Testis (tissue), 3 donors: ENCODE measurements around the gene PITPNM3. TPM values are rescaled to one million over a fixed set of nuclear protein-coding genes. Genes with fewer than 3 reads are reported as not detected.

Source experiments
- DNase-seq: peaks from one replicate; pipeline ENCODE4 v3.0.0-alpha.2; 2019
- H3K27ac ChIP-seq, 2 donors: fragments of 200-600 bp; sonication (generic); one replicate each; pipeline ENCODE4 v1.5.1; 2019
- H3K27me3 ChIP-seq: fragments of 200-600 bp; sonication (generic); one replicate; pipeline ENCODE4 v1.5.1; 2019
- H3K36me3 ChIP-seq: fragments of 200-600 bp; sonication (generic); one replicate; pipeline ENCODE4 v1.5.1; 2017; ENCODE audit warnings: low read depth; ENCODE audit errors: missing control alignments
- H3K4me1 ChIP-seq: fragments of 200-600 bp; sonication (generic); one replicate; pipeline ENCODE4 v1.5.1; 2019
- H3K4me3 ChIP-seq, 2 donors: fragments of 200-600 bp; sonication (generic); one replicate each; pipeline ENCODE4 v1.5.1; 2017 to 2019
- H3K9me3 ChIP-seq: fragments of 200-600 bp; sonication (generic); one replicate; pipeline ENCODE4 v1.5.1; 2017
- CTCF ChIP-seq, 3 experiments: fragments of 450-650 bp in 2 of 3; fragments of 200-600 bp in 1 of 3; sonication (generic) in 1 of 3; IDR thresholded peaks; one replicate each; pipeline ENCODE4 v1.5.1; 2016 to 2019; ENCODE audit warnings: antibody characterized with exemption in 3 of 3, mild to moderate bottlenecking in 2 of 3, moderate library complexity in 1 of 3
- POLR2A ChIP-seq: fragments of 450-650 bp; IDR thresholded peaks from one replicate; pipeline ENCODE4 v1.6.1; 2017; ENCODE audit warnings: antibody characterized with exemption, mild to moderate bottlenecking, moderate library complexity
- WGBS, 2 donors: methylation state at CpG; one replicate each; pipeline ENCODE4 v1.1.5; 2018; 5-methylcytosine and 5-hydroxymethylcytosine counted together
- intact Hi-C: fragments of 100-400 bp; cut with DNase I; formaldehyde crosslinking; loops from one replicate; pipeline ENCODE4 v1.15.1; 2023; ENCODE audit warnings: low total_unique reads
- polyA plus RNA-seq: library from polyadenylated mRNA; stranded (reverse); fragments of 350-450 nt; fragmentation: Illumina TruSeq; extraction: RNeasy Lipid Tissue Mini Kit (QIAGEN cat#74804); gene quantifications from one replicate; pipeline ENCODE4 v1.2.3, GENCODE V29; 2014; ENCODE audit warnings: low read depth, low replicate concordance; ENCODE audit not compliant: insufficient read depth
- total RNA-seq, 2 donors: library from RNA; depleted of rRNA; stranded (reverse); fragments of >200 nt; gene quantifications; one replicate each; pipeline ENCODE4 v1.2.3, GENCODE V29; 2016

Gene PITPNM3
- total and polyA plus RNA-seq, 3 donors from 2014 or later, result 6.3 to 7.3 (median 6.7) TPM

DNA sequence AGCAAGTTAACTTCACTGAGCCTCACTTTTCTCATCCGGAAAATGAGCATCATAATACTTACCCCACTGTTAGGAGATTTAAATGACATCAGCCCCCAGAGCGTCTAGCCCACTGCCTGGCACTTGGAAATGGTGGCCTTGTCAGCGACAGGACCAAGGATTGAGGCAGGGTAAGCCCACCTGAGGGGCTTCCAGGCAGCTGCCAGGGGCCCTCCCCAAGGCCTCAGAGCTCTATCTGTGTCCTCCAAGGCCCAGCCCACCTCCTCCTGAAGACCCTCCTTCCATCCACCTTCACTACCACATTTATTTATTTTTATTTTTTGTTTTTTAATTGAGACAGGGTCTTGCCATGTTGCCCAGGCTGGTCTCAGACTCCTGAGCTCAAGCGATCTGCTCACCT lies 13.8 kb downstream of the PITPNM3 start:
- Histone ChIP-seq H3K27me3 (no peaks in the 10 kb centered on the region), H3K9me3 (no peaks in the 10 kb centered on the region), H3K4me1 (no peaks in the 10 kb centered on the region), H3K27ac (no peak overlapping the region), H3K4me3 (no peak overlapping the region), H3K36me3 (no peaks in the 10 kb centered on the region)
- TF ChIP-seq CTCF (IDR thresholded peaks at IDR 0.05) (no peak), POLR2A (no peak)
- WGBS, 2 donors, result 92 to 95% methylated on average over 4 of the region's 4 CpGs
- intact Hi-C loops, result no loop called here
- no peak for DNase-seq

DNA sequence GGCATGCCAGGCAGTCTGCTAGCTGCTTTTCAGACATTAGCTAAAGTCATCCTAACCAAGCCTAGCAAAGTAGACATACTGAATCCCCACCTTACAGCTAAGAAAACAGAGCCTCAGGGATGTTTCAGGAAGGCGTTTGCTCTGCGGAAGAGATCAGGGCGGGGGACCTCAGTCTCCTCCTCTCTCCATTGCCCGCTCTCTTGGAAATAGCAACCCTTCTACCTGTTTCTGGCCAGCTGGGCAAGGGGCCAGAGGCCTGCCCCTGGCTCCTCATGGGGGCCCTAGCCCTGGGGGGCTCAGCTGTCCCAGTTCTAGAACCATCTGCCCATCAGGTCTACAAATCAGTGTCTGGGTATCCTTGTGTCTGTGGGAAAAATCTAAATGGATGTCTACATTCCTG lies 14.5 kb downstream of the PITPNM3 start:
- 90 to 96% methylated on average over 4 of the region's 4 CpGs for WGBS, 2 donors
- Histone ChIP-seq H3K4me3 (no peak overlapping the region), H3K27ac (no peak overlapping the region), H3K9me3 (no peaks in the 10 kb centered on the region), H3K27me3 (no peaks in the 10 kb centered on the region), H3K4me1 (no peaks in the 10 kb centered on the region), H3K36me3 (no peaks in the 10 kb centered on the region)
- intact Hi-C loops, result no loop called here
- DNase-seq, result no peak
- TF ChIP-seq POLR2A (no peak), CTCF (IDR thresholded peaks at IDR 0.05) (no peak)

DNA sequence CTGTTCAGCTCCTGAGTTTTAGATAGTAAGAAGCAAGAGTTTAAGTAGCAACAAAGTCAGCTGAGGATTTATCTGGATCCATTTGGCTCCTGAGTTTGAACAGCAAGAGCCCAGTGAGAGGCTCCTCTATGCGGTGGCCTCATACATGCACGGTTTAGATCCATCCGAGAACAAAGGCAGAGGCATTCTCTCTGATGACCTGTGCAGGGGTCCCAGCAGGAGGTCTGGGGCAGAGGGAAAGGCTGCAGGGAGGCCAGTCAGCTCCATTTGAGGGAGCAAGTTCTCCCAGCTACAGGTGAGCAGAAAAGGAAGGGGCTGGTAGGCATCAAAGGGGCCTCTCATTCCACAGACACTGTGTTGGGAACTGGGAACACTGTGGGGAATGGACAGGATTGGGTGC lies 16.5 kb downstream of the PITPNM3 start:
- WGBS, 2 donors, result 81 to 97% methylated on average over 3 of the region's 3 CpGs
- TF ChIP-seq CTCF (IDR thresholded peaks at IDR 0.05), result no peak
- TF ChIP-seq POLR2A, result no peak
- no peak for DNase-seq
- H3K27me3 ChIP-seq, result no peaks in the 10 kb centered on the region
- no peaks in the 10 kb centered on the region for H3K4me1 ChIP-seq
- no peak overlapping the region for H3K4me3 ChIP-seq
- no peaks in the 10 kb centered on the region for H3K9me3 ChIP-seq
- no peaks in the 10 kb centered on the region for H3K36me3 ChIP-seq
- intact Hi-C loops, result no loop called here
- H3K27ac ChIP-seq, result no peak overlapping the region

DNA sequence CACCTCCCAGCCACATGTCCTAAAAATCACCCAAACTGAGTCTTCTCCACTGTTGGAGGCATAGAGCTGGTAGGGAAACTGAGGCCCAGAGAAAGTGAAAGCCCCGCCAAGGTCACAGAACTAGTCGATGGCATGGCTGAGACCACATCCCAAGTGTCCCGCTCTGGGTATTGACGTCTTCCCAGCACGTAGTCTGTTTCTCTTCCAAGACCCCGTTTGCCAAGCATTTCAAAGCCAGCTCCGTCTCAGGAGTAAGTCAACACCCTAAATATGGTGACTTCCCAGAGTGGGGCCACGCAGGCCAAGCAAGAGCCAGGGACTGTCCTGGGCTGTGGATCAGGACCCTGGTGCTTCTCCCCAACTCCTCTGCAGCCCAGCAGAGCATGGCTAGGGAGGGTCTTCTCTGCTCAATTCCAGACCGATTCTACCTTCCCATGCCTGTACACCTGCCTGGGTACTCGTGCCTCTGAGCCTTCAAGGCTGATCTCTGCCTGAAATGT lies 19.7 kb downstream of the PITPNM3 start:
- intact Hi-C loops, result no loop called here
- no peaks in the 10 kb centered on the region for H3K4me1 ChIP-seq
- no peaks in the 10 kb centered on the region for H3K9me3 ChIP-seq
- TF ChIP-seq CTCF (IDR thresholded peaks at IDR 0.05), result no peak
- no peak for TF ChIP-seq POLR2A
- no peaks in the 10 kb centered on the region for H3K36me3 ChIP-seq
- no peak overlapping the region for H3K27ac ChIP-seq
- WGBS, 2 donors, result 92 to 94% methylated on average over 9 to 10 of the region's 10 CpGs
- no peak for DNase-seq
- no peaks in the 10 kb centered on the region for H3K27me3 ChIP-seq
- no peak overlapping the region for H3K4me3 ChIP-seq

- intact Hi-C loops, result no loop called here
- no peaks in the 10 kb centered on the region for H3K9me3 ChIP-seq
- H3K4me1 ChIP-seq, result no peaks in the 10 kb centered on the region
- WGBS, 2 donors, result 89 to 93% methylated on average over 10 of the region's 10 CpGs
- H3K36me3 ChIP-seq, result no peaks in the 10 kb centered on the region
- H3K27me3 ChIP-seq, result no peaks in the 10 kb centered on the region
- no peak overlapping the region for H3K27ac ChIP-seq
- DNase-seq, result no peak
- TF ChIP-seq POLR2A, result no peak
- TF ChIP-seq CTCF (IDR thresholded peaks at IDR 0.05), result no peak
- H3K4me3 ChIP-seq, result no peak overlapping the region
These were observed 20.3 kb downstream of the PITPNM3 start for GRCh38 chr17:6536053-6536452.
